Left lobe of liver (tissue), 2 donors: ENCODE results near the gene SYNDIG1. TPM values are rescaled to one million over a fixed set of nuclear protein-coding genes. Genes with fewer than 3 reads are reported as not detected.
A peak's percentile ranks its signal among the peaks of the same experiment; 100 is the strongest.
"Not testable (repeated sequence)": the region's sequence is repeated elsewhere in the genome, so short reads cannot be mapped to it uniquely, and the experiment has no call there.

ENCODE experiments used
- ATAC-seq: fragments of 200-7000 bp; cut with Tn5 transposase; one replicate; pipeline ENCODE4 v1.9.1; 2020; ENCODE audit warnings: mild to moderate bottlenecking, moderate library complexity
- DNase-seq: peaks from one replicate; pipeline ENCODE4 v3.0.0-alpha.2; 2020; ENCODE audit warnings: low spot score
- total RNA-seq: library from RNA; stranded (reverse); gene quantifications from one replicate; pipeline ENCODE4 v1.2.1, GENCODE V29; 2021
- donor health status: DM: no; HTN: no; CAD: no; lungs with moderate emphysema.
- donor health status: DM: no; HTN: yes; CAD: no.

SYNDIG1 gene
- total RNA-seq, 1 donor from 2014 or later, result not detected

DNA sequence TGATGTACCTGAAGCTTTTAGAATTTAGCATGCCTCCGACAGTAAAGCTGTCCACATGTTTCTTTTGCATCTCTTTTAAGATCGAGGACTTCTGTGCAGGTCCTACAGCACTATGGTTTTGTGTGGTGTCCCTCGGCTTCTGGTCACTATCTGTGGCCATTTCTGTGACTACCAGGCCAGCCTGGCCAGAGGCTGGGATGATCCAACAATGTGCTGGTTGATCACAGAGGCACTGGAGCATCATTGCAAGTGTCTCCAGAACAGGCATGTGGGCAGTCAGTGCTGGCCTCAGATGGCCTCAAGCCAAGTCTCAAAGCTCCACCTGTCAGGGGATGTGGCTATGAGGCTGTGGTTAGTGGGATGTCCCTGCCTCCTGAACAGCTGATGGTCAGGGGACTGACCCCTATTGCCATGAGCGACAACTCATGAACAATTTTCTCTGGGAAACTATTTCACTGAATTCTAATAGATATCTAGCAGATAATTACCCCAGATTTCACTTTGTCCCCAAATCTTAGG is 136.6 kb downstream of the SYNDIG1 start:
- no peak for DNase-seq
- ATAC-seq, result no peak

DNA sequence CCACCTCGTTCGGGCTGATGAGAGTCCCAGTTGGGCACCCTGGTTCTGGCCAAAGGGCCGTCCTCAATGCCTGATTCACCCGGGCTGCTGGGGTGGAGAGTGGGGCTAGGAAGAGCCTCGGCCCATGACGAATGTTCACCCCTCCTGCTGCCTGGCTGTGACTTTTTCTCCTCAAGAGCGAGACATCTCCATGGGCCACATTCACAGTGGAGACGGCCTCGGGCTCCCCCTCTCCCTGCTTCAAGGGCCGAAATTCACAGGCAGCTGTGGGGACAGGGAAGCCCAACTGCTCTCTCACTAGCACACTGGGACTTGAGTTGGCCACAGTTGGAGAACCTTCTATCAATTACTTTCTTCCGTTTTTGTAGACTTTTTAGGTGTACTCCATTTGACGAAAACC is 138.0 kb downstream of the SYNDIG1 start:
- no peak for DNase-seq

DNA sequence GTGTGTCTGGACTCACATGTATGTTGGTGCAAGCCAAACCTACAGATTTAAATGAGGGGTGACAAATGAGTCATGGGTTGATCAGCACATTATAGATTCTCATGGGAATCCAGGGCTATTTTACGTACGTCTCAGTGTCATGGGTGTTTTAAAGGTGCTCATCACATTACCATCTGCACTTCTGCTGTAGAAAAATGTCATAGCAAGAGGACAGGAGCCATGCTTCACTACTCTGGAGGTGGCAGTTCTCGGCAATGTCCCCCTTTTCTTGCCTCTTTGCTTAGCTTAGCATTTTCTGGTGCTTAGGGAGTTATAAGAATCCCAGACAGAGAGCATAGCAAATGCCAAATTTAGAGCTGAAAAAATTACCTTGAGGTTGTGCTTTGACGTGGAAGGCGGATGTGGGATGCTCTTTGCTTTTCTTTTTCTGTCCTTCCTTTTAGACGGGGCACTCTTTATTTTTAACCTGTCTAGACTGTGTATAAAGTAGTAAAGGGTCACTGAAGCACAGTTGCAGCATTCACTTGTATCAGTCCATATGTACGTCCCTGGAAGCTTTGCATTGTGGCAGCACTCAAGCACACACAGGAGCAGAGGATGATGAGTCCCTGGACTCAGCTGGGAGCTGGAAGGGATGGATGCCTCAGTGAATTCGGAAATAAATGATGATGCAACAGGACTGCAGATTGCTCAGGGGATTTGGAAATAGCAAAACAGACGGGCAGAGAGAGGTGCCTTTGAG is 139.7 kb downstream of the SYNDIG1 start:
- no peak for DNase-seq
- no peak for ATAC-seq

More for the DNA sequence above, 138.0 kb downstream of the SYNDIG1 start:
- ATAC-seq, result no peak

DNA sequence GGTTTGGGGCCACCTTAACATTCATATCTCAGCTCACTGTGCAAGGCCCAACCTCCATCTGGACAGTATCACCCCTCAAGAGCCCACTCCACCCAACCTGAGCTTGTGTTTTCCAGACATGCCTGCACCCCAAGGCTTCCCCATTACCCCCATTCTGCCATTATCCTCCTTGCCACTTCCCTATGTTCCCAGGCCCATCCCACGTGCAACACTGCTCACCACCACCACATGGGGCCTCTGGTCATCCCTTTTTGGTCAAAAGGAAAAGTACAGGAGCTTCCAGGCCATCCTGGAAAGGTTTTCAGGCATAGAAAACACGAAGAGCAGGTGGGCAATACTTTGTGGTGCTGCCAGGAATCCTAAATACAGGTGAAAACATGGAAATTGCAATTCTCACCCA is 140.3 kb downstream of the SYNDIG1 start:
- DNase-seq, result no peak
- no peak for ATAC-seq

DNA sequence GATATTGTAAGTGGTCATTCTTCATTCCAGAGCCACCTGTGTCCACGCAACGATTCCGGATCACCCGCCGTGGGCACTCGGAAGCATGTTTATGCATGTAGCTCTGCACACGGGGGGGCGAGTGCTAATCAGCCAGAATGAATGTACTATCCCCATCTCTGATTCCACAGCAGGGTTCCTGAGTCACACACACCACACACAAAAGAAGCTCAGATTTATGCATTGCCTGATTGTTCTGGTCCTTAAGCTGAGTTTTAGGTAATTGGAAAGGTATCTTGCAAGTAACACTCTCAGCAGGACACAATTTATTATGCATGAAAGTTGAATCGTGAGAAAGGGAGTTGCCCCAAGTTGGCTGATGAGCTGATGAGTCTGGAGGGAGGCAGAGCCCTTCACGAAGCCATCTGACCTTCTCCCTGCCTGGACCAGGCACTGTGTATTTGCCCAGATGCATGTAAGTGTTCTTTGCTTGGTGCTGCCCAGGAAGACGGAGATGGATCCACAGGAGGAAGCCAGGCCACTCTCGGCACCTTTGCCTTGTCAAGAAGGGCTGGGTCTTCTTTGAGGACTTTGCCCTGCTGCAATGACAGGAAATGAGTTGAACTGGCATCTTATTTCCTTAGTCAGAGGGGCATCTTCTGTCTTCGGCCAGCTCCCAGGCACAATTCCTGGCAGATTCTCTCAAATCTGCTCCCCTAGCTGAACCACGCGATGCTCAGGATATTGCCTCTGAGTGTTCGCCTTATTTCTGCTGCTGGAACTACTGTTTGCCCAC is 141.1 kb downstream of the SYNDIG1 start:
- DNase-seq (no peak), ATAC-seq (no peak)

DNA sequence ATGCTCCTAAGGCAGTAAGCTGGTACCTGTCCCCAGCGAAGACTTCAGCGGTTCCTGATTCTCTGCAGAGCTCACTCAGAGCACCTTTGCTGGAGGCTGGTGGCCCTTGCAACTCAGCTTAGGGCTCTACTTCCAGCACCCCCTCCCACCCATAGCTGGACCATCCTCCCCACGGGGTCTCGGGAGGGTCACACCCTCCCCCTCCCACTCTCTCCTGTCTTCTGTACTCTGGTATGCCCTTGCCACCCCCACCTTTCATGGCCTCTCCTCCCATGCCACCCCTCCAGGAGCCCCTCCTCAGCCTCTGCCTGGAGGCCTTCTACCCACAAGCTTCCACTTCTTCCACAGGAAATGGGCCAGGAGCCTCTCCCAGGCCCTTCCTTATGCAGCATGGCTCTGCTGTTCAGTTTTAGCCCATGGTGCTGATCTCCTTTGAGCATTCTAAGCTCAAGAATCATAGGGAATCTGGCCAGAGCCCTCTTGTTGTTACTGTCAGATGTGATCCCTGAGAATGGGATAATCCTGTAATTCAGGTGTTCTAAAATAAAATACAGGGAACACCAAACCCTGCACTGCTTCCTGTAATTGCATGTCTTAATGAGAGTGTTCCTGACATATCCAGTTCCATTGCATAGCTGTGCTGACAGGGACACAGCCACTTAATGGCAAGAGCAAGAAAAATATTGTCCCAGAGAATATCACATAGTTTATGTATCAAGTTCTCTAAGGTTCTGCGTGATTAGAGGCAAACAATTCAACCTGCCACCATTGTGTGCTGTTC is 142.1 kb downstream of the SYNDIG1 start:
- DNase-seq, result no peak
- ATAC-seq, result no peak

DNA sequence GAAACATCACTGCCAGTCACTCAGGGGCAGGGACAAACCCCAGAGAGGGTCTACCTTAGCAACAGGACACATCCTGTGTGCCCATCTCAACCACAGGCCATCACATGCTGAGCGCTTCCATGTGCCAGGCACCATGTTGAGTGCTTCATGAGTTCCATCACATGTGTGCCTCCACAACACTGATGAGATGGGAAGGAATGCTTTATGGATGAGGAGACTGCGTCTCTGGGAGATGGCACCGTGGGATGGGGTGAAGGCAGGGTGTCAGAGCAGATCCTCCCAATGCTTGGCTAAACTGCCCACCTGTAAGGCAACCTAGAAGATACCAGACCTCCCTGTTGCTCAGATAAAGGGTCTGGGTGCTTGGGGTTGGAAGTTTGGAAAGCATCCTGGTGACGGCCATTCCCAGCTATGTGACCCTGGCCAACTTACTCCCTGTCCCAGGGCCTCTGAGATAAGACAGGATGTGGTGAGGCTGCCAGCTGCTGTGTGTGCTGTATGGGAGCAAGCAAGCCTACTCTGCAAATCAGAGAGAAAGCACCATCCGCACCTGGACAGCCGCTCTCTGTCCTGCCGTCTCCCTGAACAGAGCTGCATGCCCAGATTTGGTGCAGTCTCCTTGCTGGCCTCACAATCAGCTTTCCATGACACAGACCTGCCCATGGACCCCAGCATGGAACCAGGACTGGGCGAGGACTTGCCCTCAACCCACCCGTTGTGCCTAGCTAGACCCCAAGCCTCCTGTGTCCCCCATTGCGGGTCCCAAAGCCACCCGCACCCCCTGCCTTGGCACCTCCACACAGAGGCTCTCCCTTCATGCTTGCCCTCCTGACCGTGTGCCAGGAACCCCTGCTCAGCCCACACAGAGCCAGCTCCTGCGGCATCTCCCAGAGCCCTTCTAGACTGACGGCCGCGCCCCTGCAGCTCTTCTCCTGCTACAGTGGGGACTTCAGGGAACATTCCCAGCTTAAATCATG is 143.7 kb downstream of the SYNDIG1 start:
- DNase-seq (no peak), ATAC-seq (no peak)

DNA sequence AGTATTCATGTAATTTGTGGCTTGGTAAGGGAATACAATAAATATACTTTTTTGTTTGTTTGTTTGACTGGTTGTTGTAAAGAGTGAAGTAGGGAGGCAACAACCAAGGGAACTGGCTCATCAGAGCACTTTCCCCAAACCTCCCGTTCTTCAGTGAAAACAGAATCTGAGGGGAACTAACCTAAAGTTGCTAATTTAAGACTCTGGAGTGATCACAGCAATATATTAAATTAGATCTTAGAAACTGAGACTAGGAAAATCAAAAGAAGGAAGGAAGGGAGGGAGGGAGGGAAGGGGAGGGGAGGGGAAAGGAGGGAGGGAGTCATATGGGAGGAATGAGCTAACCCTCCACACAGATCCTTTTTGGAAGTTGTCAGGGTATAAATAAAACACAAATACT is 144.9 kb downstream of the SYNDIG1 start:
- ATAC-seq, result no peak
- no peak for DNase-seq

DNA sequence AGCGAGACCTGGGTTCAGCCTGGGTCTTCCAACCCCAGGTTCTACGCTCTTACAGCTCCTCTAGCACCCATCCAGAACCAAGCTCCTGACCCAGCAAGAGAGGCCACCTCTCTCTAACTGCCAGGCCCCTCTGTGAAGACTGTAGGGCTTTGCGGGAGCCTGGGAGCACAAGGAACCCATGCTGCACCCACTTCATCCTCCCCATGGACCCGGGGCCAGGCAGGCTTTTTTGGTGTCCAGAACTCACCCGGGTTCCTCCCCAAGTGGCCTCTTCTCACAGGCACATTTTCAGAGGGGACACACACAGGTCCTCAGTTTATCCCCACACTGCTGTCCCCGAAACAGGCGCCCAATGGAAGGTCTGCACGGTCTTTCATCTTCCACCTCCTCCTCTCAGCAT is 145.9 kb downstream of the SYNDIG1 start:
- ATAC-seq, result no peak
- DNase-seq, result no peak

DNA sequence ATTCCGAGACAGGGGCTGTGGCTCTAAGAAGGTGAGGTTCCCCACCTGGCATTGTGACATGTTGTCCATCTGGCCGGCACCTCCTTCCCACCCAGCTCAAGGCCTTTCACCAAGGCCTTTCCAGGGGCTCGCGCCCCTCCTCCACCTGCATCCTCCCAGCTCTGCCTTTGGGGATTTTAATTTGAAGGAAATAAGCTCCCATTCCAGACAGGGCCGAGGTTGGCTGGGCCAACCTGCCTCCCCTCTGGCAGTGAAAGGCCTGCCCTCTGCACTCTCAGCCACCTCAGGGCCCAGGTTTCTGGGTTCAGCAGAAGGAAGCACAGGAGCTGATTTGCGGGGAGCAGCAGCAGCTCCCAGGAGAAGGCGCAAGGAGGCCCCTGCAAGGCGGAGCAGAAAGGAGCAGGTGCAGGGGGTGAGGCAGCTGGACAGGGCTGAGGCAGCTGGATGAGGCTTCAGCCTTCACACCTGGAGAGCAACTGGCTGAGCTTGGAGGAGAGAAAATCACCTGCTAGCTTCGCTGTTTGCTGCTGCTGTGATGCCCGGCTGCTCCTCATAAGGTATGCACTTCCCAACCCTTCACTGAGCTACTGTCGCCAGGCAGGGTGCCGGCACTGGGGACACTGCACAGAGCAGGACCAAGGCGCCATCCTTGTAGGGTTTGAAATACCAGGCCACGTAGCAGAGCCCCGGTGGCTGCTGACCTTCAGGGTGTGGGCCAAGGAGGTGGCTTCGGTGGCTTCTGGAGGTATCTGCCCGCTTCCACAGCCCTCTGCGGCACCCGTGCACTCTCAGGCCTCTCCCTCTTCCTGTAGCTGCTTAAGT is 147.0 kb downstream of the SYNDIG1 start:
- ATAC-seq, result no peak
- DNase-seq, result no peak

DNA sequence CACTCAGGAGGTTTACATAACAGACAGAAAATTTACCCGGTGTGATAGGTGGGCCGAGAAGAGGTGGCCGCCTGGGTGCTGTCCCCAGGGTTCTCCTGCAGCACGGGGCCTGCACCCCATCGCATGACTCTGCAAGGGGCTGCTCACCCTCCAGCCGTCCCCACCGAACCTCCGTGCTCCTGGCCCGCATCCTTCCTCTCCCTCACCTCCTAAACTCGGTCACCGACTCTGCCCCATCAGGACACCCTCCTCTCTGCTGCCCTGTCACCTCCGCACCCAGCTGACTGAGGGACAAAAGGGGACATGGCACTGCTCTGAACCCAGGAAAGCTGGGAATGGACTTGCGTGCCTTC is 147.6 kb downstream of the SYNDIG1 start:
- DNase-seq, result no peak

DNA sequence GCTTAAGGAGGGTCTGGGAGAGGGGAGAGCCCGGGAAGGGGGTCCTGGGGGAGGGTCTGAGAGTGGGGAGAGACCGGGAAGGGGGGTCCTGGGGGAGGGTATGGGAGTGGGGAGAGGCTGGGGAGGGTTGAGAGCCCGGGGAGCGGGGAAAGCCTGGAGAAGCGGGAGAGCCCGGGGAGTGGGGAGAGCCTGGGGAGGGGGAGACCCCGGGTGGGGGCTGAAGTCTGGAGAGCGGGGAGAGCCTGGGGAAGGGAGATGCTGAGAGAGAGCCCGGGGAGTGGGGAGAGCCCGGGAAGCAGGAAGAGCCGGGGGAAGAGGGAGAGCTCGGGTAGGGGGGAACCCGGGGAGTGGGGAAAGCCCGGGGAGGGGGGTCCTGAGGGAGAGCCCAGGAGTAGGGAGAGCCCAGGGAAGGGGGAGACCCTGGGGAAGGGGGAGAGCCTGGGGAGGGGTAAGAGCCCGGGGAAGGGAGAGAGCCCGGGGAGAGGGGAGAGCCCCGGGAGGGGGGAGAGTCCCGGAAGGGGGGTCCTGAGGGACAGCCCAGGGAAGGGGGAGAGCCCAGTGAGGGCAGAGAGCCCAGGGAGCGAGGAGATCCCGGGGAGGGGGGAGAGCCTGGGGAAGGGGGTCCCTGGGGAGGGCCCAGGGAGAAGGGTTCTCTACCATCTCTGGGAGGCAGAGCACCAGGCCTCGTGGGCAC is 148.5 kb downstream of the SYNDIG1 start:
- DNase-seq (no peak), ATAC-seq (no peak)

More for the DNA sequence above, 147.6 kb downstream of the SYNDIG1 start:
- no peak for ATAC-seq

DNA sequence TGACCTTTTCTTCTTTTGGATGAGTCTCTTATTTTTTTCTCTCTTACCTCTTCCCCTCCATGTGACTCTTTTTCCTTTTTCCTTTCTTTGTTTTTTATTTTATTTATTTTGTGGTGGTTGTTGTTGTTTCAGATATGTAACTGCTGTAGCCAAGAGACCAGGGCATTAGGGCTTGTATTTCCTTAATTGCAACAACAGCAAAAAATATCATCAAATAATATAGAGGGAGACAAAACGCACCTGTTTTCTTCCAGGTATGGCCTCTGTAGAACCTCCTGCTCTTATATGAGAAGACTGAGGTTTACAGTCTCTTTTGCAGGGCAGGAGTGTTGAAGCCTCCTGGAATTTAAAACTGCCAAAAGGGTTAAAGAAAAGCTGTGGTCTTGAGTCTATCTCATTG is 149.3 kb downstream of the SYNDIG1 start:
- ATAC-seq (no peak), DNase-seq (no peak)

DNA sequence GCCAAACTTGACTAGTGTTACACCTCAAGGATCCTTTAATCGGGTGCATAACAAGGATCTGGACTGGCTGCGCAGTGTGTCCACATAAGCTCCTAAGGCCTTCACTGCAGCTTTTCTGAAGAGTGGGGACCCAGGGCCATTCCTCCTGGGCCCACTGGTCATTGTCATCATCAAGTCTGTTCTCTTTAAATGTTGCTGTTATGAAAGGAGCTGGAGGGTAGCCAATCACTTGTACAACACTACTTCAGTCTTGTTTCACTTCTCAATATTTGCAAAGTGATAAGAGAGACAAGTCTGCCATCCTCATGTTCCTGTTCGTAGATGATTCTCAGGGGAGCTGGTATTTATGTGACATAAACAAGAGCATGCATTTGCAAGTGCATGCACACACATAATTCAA is 149.8 kb downstream of the SYNDIG1 start:
- DNase-seq, result no peak
- no peak for ATAC-seq

DNA sequence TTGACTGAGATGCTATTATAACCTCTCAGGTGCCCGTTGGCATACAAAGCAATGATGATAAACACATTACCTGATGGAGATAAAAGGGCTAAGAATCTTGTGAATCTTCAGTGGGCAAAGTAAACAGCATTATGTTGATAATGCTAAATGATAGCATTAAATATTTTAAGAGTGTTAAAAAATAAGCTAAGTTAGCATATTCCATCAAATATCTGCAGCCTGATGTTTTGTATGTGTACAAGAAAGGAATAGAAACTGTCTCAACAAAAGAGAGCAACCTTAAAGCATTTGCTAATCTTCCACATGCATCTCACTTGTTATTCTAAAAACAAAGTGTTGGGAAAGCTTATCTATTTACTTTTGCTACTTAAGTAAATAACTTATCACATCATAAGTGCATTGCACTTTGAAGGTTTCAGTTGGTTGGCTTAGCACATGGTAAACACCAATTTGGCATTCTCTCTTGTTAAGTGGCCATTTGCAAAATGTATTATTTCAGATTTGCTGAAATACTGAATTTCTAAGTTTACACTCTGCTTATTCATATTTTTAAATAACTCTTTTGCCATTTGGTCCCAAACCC is 151.6 kb downstream of the SYNDIG1 start:
- DNase-seq, result no peak
- peak; percentile 29 for ATAC-seq

DNA sequence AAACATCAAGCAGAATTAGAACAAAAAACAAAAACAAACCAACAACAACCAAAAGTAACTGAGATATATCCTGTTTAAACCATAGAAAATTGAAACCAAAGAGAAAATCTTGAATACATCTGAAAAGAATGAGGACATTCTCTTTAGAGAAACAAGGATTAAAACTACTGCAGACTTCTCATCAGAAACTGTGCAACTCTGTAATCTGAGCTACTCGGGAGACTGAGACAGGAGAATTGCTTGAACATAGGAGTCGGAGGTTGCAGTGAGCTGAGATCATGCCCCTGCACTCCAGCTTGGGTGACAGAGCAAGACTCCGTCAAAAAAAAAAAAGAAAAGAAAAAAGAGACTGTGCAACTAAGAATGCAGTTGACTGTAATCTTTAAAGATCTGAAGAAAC is 153.4 kb downstream of the SYNDIG1 start:
- DNase-seq (no peak), ATAC-seq (no peak)

DNA sequence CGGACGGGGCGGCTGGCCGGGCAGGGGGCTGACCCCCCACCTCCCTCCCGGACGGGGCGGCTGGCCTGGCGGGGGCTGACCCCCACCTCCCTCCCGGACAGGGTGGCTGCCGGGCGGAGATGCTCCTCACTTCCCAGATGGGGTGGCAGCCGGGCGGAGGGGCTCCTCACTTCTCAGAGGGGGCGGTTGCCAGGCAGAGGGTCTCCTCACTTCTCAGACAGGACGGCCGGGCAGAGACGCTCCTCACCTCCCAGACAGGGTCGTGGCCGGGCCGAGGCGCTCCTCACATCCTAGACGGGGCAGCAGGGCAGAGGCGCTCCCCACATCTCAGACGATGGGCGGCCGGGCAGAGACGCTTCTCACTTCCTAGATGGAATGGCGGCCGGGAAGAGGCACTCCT is 156.7 kb downstream of the SYNDIG1 start:
- ATAC-seq, DNase-seq: not testable (repeated sequence)

DNA sequence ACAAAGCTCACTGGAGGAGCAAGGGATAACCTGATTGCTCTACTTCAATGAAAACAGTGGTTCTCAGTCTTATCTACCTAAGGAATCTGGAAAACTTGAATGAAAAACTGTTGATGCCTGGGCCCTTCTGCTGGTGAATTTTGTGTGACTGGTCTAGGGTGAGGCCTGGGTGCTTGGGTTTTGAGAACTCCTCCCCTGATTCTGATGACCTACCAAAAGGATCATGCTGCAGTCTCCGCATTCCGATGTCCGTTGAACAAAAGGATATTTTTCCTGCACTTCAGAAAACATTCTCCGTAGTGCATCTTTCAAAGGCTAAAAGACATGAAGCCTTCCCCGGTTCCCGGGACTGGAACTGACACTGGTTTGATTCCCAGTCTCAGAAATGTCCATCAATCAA is 157.9 kb downstream of the SYNDIG1 start:
- ATAC-seq (no peak), DNase-seq (no peak)
